ENCODE measurements around the gene NR3C2. TPM values are rescaled to one million over a fixed set of nuclear protein-coding genes. Genes with fewer than 3 reads are reported as not detected.

The NR3C2 gene
- total and polyA plus RNA-seq, 2 of the 4 experiments (the other 2 are of a cell fraction), result 1.1 to 2.3 TPM

- H4K8ac ChIP-seq (ENCODE audit: low read depth in 2 of 2, low read length in 2 of 2), result no peak overlapping the region
- no peak overlapping the region for H3K9ac ChIP-seq (ENCODE audit: low read depth, low read length)
- H2BK15ac ChIP-seq (ENCODE audit: low read depth, low read length), result no peak overlapping the region
- no peak overlapping the region for H3K4ac ChIP-seq (ENCODE audit: low read depth, low read length)
- H3K4me3 ChIP-seq (ENCODE audit: insufficient read depth, low read depth, low read length), result no peak overlapping the region
- CTCF ChIA-PET, result interaction anchor here (0.6 kb wide), 1 partner anchor 109 kb away, joined by 3 read pairs; no protein-coding TSS in a partner anchor
- no peak overlapping the region for H3K56ac ChIP-seq (ENCODE audit: extremely low read depth, insufficient read depth, low read length)
- peaks cover 19% of the 10 kb centered on the region for H3K9me1 ChIP-seq (ENCODE audit: insufficient read depth, low read length)
- POLR2A ChIA-PET (ENCODE audit: unreplicated experiment), result no interaction called here
- no peak overlapping the region for H4K91ac ChIP-seq (ENCODE audit: insufficient read depth, low read depth, low read length)
- peaks cover 4% of the 10 kb centered on the region; the same call in 1 of the 2 replicates for H3K4me1 ChIP-seq (ENCODE audit: control insufficient read depth, insufficient read depth, low read length)
- in situ Hi-C loops (cut with MboI; ENCODE audit: low sequenced_read_pairs) (no loop called here), intact Hi-C loops (cut with micrococcal nuclease) (no loop called here), dilution Hi-C loops (cut with HindIII; ENCODE audit: low sequenced_read_pairs, unreplicated experiment) (no loop called here)
- TF ChIP-seq BHLHE40 (IDR thresholded peaks at IDR 0.05; ENCODE audit: low read depth, low read length) (no peak), MXI1 (IDR thresholded peaks at IDR 0.05; ENCODE audit: borderline replicate concordance, low read depth, low read length) (no peak), CHD1 (IDR thresholded peaks at IDR 0.05; ENCODE audit: low read depth, low read length) (no peak)
- no peak for DNase-seq
- H2AFZ ChIP-seq (replicated peaks; ENCODE audit: low read length, poor library complexity), result no peak overlapping the region
- no peak overlapping the region for H3K14ac ChIP-seq (replicated peaks; ENCODE audit: low read depth, low read length)
- H2BK120ac ChIP-seq (ENCODE audit: low read depth, low read length), result no peak overlapping the region
- no TSS peak for BruUV-seq (replicated peaks)
- peaks cover 9% of the 10 kb centered on the region for H4K20me1 ChIP-seq (ENCODE audit: insufficient read depth, low read length)
- no peak overlapping the region for H4K5ac ChIP-seq (ENCODE audit: low read depth, low read length)
- no peak for ATAC-seq (ENCODE audit: low read depth)
- no peak overlapping the region for H3K18ac ChIP-seq (ENCODE audit: low read depth, low read length)
- H3K36me3 ChIP-seq (ENCODE audit: control insufficient read depth, insufficient read depth, low read length), result peaks cover 13% of the 10 kb centered on the region
- H2AK9ac ChIP-seq (replicated peaks; ENCODE audit: low read depth, low read length, poor library complexity), result no peak overlapping the region
- H3K27ac ChIP-seq (ENCODE audit: insufficient read depth, low read length), result no peak overlapping the region
- H3K27me3 ChIP-seq (ENCODE audit: control insufficient read depth, insufficient read depth, low read length), result no peaks in the 10 kb centered on the region
- H2AK5ac ChIP-seq (ENCODE audit: low read depth, low read length), result no peak overlapping the region
- no peak overlapping the region for H2BK5ac ChIP-seq (ENCODE audit: low read depth, low read length, poor library complexity, severe bottlenecking)
- no peak overlapping the region for H2BK20ac ChIP-seq (ENCODE audit: low read depth, low read length)
- no peak overlapping the region for H3K4me2 ChIP-seq (ENCODE audit: low read depth, low read length)
- 97% methylated on average over 5 of the region's 13 CpGs; no CpG with 5 or more reads in 1 of the 2 experiments for WGBS, 2 experiments (ENCODE audit: extremely low coverage in 2 of 2, insufficient read length in 1 of 2)
- no peak overlapping the region for H3K23ac ChIP-seq (ENCODE audit: low read depth, low read length)
- peaks cover 28 to 46% of the 10 kb centered on the region in 2 experiments for H3K79me1 ChIP-seq (ENCODE audit: low read depth in 1 of 2, low read length in 2 of 2)
- H3K9me3 ChIP-seq (ENCODE audit: control insufficient read depth, insufficient read depth, low read length), result no peaks in the 10 kb centered on the region
Observed at GRCh38 chr4:148060264-148061140, 381.7 kb downstream of the NR3C2 start.

Data from IMR-90 (cell line).